GM23248 (cell line): ENCODE results near the gene CCDC121. TPM values are rescaled to one million over a fixed set of nuclear protein-coding genes. Genes with fewer than 3 reads are reported as not detected.
"Not testable (repeated sequence)": the region's sequence is repeated elsewhere in the genome, so short reads cannot be mapped to it uniquely, and the experiment has no call there.

Source experiments
- DNase-seq: peaks from one replicate; pipeline ENCODE4 v3.0.0-alpha.2; 2015
- H2AFZ ChIP-seq: fragments of 200-600 bp; sonication (generic); 2 replicates; pipeline ENCODE4 v1.6.1; 2016; ENCODE audit warnings: antibody characterized with exemption
- H3F3A ChIP-seq: fragments of 200-600 bp; sonication (generic); 2 replicates; pipeline ENCODE4 v1.6.1; 2016; ENCODE audit warnings: mild to moderate bottlenecking, antibody characterized with exemption, mixed run types; ENCODE audit not compliant: insufficient read depth
- H3K27ac ChIP-seq: fragments of 200-600 bp; sonication (generic); 2 replicates; pipeline ENCODE4 v1.5.1; 2016; ENCODE audit warnings: mild to moderate bottlenecking
- H3K27me3 ChIP-seq: fragments of 200-600 bp; sonication (generic); replicated peaks from 2 replicates; pipeline ENCODE4 v1.6.1; 2016; ENCODE audit warnings: mild to moderate bottlenecking; ENCODE audit not compliant: insufficient read depth
- H3K36me3 ChIP-seq: fragments of 200-600 bp; sonication (generic); 2 replicates; pipeline ENCODE4 v1.6.1; 2016; ENCODE audit warnings: low read depth, mild to moderate bottlenecking
- H3K4me1 ChIP-seq: fragments of 200-600 bp; sonication (generic); 2 replicates; pipeline ENCODE4 v1.6.1; 2016; ENCODE audit warnings: mild to moderate bottlenecking; ENCODE audit not compliant: insufficient read depth
- H3K4me2 ChIP-seq: fragments of 200-600 bp; sonication (generic); one replicate; pipeline ENCODE4 v1.6.1; 2016; ENCODE audit warnings: mild to moderate bottlenecking; ENCODE audit not compliant: unreplicated experiment
- H3K4me3 ChIP-seq: fragments of 200-600 bp; sonication (generic); 2 replicates; pipeline ENCODE4 v1.5.1; 2016; ENCODE audit warnings: mild to moderate bottlenecking
- H3K79me2 ChIP-seq: fragments of 200-600 bp; sonication (generic); 2 replicates; pipeline ENCODE4 v1.6.1; 2016; ENCODE audit warnings: mild to moderate bottlenecking; ENCODE audit not compliant: insufficient read depth
- H3K9ac ChIP-seq: fragments of 200-600 bp; sonication (generic); 2 replicates; pipeline ENCODE4 v1.6.1; 2016; ENCODE audit warnings: mild to moderate bottlenecking
- H3K9me2 ChIP-seq: fragments of 200-600 bp; sonication (generic); 2 replicates; pipeline ENCODE4 v1.6.1; 2016; ENCODE audit warnings: mixed run types, mild to moderate bottlenecking, moderate library complexity; ENCODE audit not compliant: insufficient read depth
- H3K9me3 ChIP-seq: fragments of 200-600 bp; sonication (generic); one replicate; pipeline ENCODE4 v1.6.1; 2017; ENCODE audit warnings: low read depth
- H4K20me1 ChIP-seq: fragments of 200-600 bp; sonication (generic); 2 replicates; pipeline ENCODE4 v1.6.0; 2016; ENCODE audit not compliant: insufficient read depth
- EZH2 ChIP-seq: fragments of 200-600 bp; sonication (generic); IDR thresholded peaks from 2 replicates; pipeline ENCODE4 v1.6.1; 2018; ENCODE audit warnings: antibody characterized with exemption, mild to moderate bottlenecking; ENCODE audit not compliant: insufficient read depth, poor library complexity, severe bottlenecking
- EZH2phosphoT487 ChIP-seq: fragments of 200-600 bp; sonication (generic); IDR thresholded peaks from 2 replicates; pipeline ENCODE4 v1.6.1; 2018; ENCODE audit warnings: antibody characterized with exemption, moderate library complexity, mild to moderate bottlenecking, low read depth; ENCODE audit not compliant: insufficient read depth
- WGBS, 2 experiments: methylation state at CpG; one replicate each; pipeline ENCODE4 v1.1.6; 2015 to 2017; ENCODE audit warnings: low lambda C conversion rate in 2 of 2, low coverage in 1 of 2; ENCODE audit errors: missing lambda C conversion rate in 2 of 2; 5-methylcytosine and 5-hydroxymethylcytosine counted together
- in situ Hi-C: fragments of 300-500 bp; cut with MboI; formaldehyde crosslinking; loops from 2 replicates; pipeline ENCODE4 v1.15.0; 2020
- polyA plus RNA-seq: library from polyadenylated mRNA; unstranded; fragments of >200 nt; fragmentation: Nextera tagmentation; extraction: Ambion mirVana; gene quantifications from 2 replicates; pipeline ENCODE4 v1.2.1, GENCODE V29; 2016
- total RNA-seq: library from RNA; depleted of rRNA; stranded (reverse); fragments of >200 nt; shearing (Covaris generic); gene quantifications from 2 replicates; pipeline ENCODE4 v1.2.3, GENCODE V29; 2014

Gene CCDC121
- total and polyA plus RNA-seq, 2 experiments from 2014 or later = 0.50 to 3.4 TPM

DNA sequence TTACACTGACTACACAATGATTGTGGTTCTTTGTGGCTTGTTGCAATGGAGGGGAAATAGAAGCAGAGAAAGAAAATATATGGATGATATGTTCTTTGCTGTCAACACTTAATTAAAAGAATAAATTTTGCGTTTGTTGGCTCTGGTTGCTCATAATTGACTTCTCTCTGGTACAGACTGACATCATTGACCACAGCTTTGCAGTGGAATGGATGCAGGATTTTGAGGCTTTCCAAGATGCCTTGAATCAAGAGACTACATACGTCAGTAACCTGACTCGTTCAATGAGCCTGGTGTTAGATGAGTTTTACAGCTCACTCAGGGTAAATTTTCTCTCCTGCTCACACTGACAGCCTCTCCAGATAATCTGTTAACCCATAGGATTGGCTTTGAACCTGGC lies 9.9 kb upstream of the CCDC121 start:
- H3K9me2 ChIP-seq = no peaks in the 10 kb centered on the region
- 0 out of 2 replicates have a peak overlapping the region, but pooled peaks have one; percentile 16 for H3K9ac ChIP-seq
- H3K4me2 ChIP-seq = peak overlapping the region; percentile 71
- H2AFZ ChIP-seq = no peak overlapping the region
- peak; percentile 93 for DNase-seq
- no peak for TF ChIP-seq EZH2
- peak; percentile 95 for TF ChIP-seq EZH2phosphoT487
- no peaks in the 10 kb centered on the region for H3K9me3 ChIP-seq
- WGBS, 2 experiments = 3 to 5% methylated on average over 3 of the region's 3 CpGs
- H4K20me1 ChIP-seq = peaks cover 3% of the 10 kb centered on the region; the same call in 1 of the 2 replicates
- no peaks in the 10 kb centered on the region for H3K27me3 ChIP-seq
- peaks cover 39% of the 10 kb centered on the region for H3F3A ChIP-seq
- H3K27ac ChIP-seq = peak overlapping the region; percentile 82
- H3K4me3 ChIP-seq = peak overlapping the region; percentile 17; the same call in 1 of the 2 replicates
- no peaks in the 10 kb centered on the region for H3K79me2 ChIP-seq
- H3K4me1 ChIP-seq = peaks cover 20% of the 10 kb centered on the region
- in situ Hi-C loops = no loop called here
- peaks cover 43% of the 10 kb centered on the region for H3K36me3 ChIP-seq

DNA sequence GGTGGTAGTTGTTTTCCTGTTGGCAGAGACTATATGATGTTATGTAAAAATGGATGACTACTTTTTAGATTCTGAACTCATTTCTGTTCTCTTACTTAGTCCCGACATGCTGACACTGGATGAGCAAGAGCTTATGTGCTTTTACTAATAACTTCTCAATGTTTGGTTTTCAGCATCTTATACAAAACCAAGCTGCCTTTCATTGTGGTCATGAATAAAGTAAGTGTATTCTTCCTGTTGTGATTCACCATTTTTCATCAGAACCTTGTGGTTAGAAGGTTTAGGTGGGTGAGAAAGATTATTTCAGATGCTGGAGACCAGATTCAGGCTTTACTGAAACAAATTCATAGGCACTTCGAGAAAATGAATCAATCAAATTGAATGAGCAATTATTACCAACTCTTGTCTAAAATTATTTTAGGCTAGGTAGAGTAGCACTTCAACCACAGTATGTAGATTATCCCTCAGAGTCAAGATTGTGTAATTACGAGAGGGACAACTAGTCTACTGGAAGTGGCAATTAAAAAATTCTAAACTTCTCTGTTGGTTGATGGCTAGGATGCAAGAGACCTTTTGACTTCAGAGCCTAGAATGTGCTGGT lies 9.3 kb upstream of the CCDC121 start:
- peaks cover 42% of the 10 kb centered on the region for H3K36me3 ChIP-seq
- peaks cover 20% of the 10 kb centered on the region for H3K4me1 ChIP-seq
- H3K4me2 ChIP-seq = peak overlapping the region; percentile 71
- in situ Hi-C loops = no loop called here
- no peaks in the 10 kb centered on the region for H3K79me2 ChIP-seq
- H3F3A ChIP-seq = peaks cover 39% of the 10 kb centered on the region
- no peaks in the 10 kb centered on the region for H3K27me3 ChIP-seq
- peak overlapping the region; percentile 82 for H3K27ac ChIP-seq
- no peaks in the 10 kb centered on the region for H3K9me2 ChIP-seq
- TF ChIP-seq EZH2phosphoT487 (peak; percentile 80; the same call in 1 of the 2 replicates), EZH2 (no peak)
- H3K9ac ChIP-seq = peak overlapping the region; percentile 16
- peak; percentile 95 for DNase-seq
- no peak overlapping the region for H2AFZ ChIP-seq
- peak overlapping the region; percentile 17; the same call in 1 of the 2 replicates for H3K4me3 ChIP-seq
- H3K9me3 ChIP-seq = no peaks in the 10 kb centered on the region
- WGBS, 2 experiments = 8 to 10% methylated on average over 3 of the region's 3 CpGs
- peaks cover 3% of the 10 kb centered on the region; the same call in 1 of the 2 replicates for H4K20me1 ChIP-seq

DNA sequence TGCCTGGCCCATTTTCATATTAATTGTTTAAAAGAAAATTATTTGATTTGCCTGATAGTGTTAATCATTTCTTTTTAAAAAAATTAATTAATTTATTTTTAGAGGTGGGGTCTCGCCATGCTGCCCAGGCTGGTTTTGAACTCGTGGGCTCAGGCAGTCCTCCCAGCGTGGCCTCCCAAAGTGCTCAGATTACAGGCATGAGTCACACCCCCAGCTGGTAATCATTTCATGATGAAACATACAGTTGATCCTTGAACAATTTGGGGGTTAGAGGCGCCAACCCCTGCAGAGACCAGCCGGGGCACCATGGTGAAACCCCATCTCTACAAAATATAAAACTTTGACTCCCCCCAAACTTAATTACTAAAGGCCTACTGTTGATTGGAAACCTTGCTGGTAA lies 8.0 kb upstream of the CCDC121 start:
- Histone ChIP-seq H3K27me3 (no peaks in the 10 kb centered on the region), H3K4me1 (peaks cover 20% of the 10 kb centered on the region), H3F3A (peaks cover 39% of the 10 kb centered on the region), H3K9me3 (no peaks in the 10 kb centered on the region), H3K27ac (no peak overlapping the region), H3K9ac (no peak overlapping the region), H3K4me3 (no peak overlapping the region), H2AFZ (no peak overlapping the region), H3K36me3 (peaks cover 48% of the 10 kb centered on the region), H4K20me1 (peaks cover 3% of the 10 kb centered on the region; the same call in 1 of the 2 replicates), H3K9me2 (no peaks in the 10 kb centered on the region), H3K79me2 (no peaks in the 10 kb centered on the region), H3K4me2 (peak overlapping the region; percentile 4)
- DNase-seq = peak; percentile 26
- WGBS, 2 experiments = 82 to 84% methylated on average over 5 of the region's 5 CpGs
- in situ Hi-C loops = no loop called here
- TF ChIP-seq EZH2phosphoT487 (no peak), EZH2 (no peak)

DNA sequence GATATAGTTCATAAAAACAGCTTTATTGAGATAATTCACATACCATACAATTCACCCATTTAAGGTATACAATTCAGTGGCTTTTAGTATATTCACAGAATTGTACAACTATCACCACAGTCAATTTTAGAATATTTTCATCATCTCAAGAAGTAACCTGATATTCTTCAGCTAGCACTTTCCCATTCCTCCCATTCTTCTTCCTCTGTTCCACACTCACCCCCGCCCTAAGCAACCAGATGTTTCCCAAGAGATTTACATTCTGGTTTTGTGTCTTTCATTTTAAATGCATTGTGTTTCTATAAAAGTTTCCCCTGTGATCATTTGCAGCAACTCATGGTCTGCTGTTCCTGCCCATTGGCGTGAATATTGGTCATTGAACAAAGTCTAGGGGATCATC lies 5.5 kb upstream of the CCDC121 start:
- TF ChIP-seq EZH2 (no peak), EZH2phosphoT487 (no peak)
- Histone ChIP-seq H3K27ac (no peak overlapping the region), H3K9me2 (no peaks in the 10 kb centered on the region), H3K36me3 (peaks cover 35% of the 10 kb centered on the region), H4K20me1 (peaks cover 3% of the 10 kb centered on the region; the same call in 1 of the 2 replicates), H2AFZ (no peak overlapping the region), H3K79me2 (peaks cover 7% of the 10 kb centered on the region), H3K9me3 (no peaks in the 10 kb centered on the region), H3K4me3 (no peak overlapping the region), H3K9ac (no peak overlapping the region), H3K27me3 (no peaks in the 10 kb centered on the region), H3K4me1 (peaks cover 23% of the 10 kb centered on the region), H3K4me2 (no peak overlapping the region), H3F3A (peaks cover 37% of the 10 kb centered on the region)
- no peak for DNase-seq
- WGBS, 2 experiments = 95 to 97% methylated on average over 2 of the region's 2 CpGs
- in situ Hi-C loops = no loop called here

DNA sequence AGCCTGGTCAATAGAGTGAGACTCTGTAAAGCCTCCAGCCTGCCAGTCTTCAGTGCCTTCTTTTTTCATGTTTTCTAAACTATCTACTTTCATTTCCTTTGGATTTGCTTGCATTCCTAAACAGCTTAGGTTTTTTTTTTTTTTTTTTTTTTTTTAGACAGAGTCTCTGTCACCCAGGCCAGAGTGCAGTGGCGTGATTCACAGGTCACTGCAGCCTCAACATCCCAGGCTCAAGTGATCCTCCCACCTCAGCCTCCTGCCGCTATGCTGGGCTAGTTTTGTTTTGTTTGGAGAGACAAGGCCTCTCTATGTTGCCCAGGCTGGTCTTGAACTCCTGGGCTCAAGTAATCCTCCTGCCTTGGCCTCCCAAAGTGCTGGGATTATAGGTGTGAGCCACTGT lies 1.4 kb upstream of the CCDC121 start:
- in situ Hi-C loops, H3K9me3 ChIP-seq, H4K20me1 ChIP-seq, H3K9ac ChIP-seq, H2AFZ ChIP-seq, H3K9me2 ChIP-seq, DNase-seq, H3K27me3 ChIP-seq, H3K27ac ChIP-seq: not testable (repeated sequence)
- Histone ChIP-seq H3K79me2 (peaks cover 10% of the 10 kb centered on the region), H3K4me1 (peaks cover 15% of the 10 kb centered on the region), H3K36me3 (peaks cover 32% of the 10 kb centered on the region), H3K4me3 (peak overlapping the region; percentile 87; the same call in 1 of the 2 replicates), H3F3A (peaks cover 21% of the 10 kb centered on the region), H3K4me2 (peak overlapping the region; percentile 96)
- 93 to 100% methylated on average over 2 of the region's 2 CpGs for WGBS, 2 experiments
